Endothelial cell of umbilical vein (primary cell): Measurements from ENCODE around the gene CCDC18. TPM values are rescaled to one million over a fixed set of nuclear protein-coding genes. Genes with fewer than 3 reads are reported as not detected.
A peak's percentile ranks its signal among the peaks of the same experiment; 100 is the strongest.

Source experiments
- BruUV-seq: library from RNA; stranded (reverse); fragments of 400-500 nt; replicated peaks from 2 replicates; lab custom pipeline; 2021; lab: Mats Ljungman, UMichigan
- CTCF ChIA-PET: fragments of 300-600, 350-600 bp; sonication (Branson Sonifier 250); formaldehyde crosslinking; loops from one replicate; lab custom pipeline; 2021; ENCODE audit warnings: antibody characterized with exemption, inconsistent platforms; lab: Charles Lee
- POLR2A ChIA-PET: fragments of 300-600, 350-600 bp; sonication (Branson Sonifier 250); formaldehyde crosslinking; loops from one replicate; lab custom pipeline; 2021; ENCODE audit warnings: antibody characterized with exemption, inconsistent platforms; lab: Charles Lee
- DNase-seq: peaks from one replicate; pipeline ENCODE4 v3.0.0-alpha.2; 2011; ENCODE audit warnings: low read depth, low spot score
- FAIRE-seq: peaks from 2 replicates; lab custom pipeline; 2011; peaks lifted over from hg19 to GRCh38; lab: Jason Lieb, UNC
- H2AFZ ChIP-seq: 2 replicates; pipeline ENCODE4 v1.6.0; 2012; ENCODE audit warnings: low read depth, low read length, control low read depth, inconsistent platforms
- H3K27ac ChIP-seq: 2 replicates; pipeline ENCODE4 v1.5.1; 2011; ENCODE audit warnings: low read depth, mild to moderate bottlenecking, control low read depth, low read length, moderate library complexity; ENCODE audit not compliant: insufficient read depth
- H3K27me3 ChIP-seq, 2 experiments: 2 replicates each; pipeline versions ENCODE4 v1.6.0 to v1.6.1; 2011; ENCODE audit warnings: low read length in 2 of 2, mixed read lengths in 1 of 2; ENCODE audit not compliant: control insufficient read depth in 2 of 2, insufficient read depth in 2 of 2
- H3K36me3 ChIP-seq, 2 experiments: 2 replicates in 1 of 2; 3 replicates in 1 of 2; pipeline ENCODE4 v1.5.1; 2011; ENCODE audit warnings: low read length in 2 of 2, mild to moderate bottlenecking in 1 of 2, moderate library complexity in 1 of 2; ENCODE audit not compliant: control insufficient read depth in 2 of 2, insufficient read depth in 2 of 2; ENCODE audit errors: extremely low read depth in 1 of 2
- H3K4me1 ChIP-seq: 3 replicates; pipeline ENCODE4 v1.5.1; 2011; ENCODE audit warnings: mild to moderate bottlenecking, low read length; ENCODE audit not compliant: control insufficient read depth, insufficient read depth; ENCODE audit errors: extremely low read depth
- H3K4me2 ChIP-seq: 2 replicates; pipeline ENCODE4 v1.6.1; 2011; ENCODE audit warnings: low read length, control low read depth, mixed read lengths; ENCODE audit not compliant: insufficient read depth
- H3K4me3 ChIP-seq, 3 experiments: fragments of 200-600 bp in 1 of 3; sonication (generic), shearing (Covaris generic) in 1 of 3; replicated peaks in 1 of 3; 2 replicates each; pipeline ENCODE4 v1.5.1; 2011 to 2016; ENCODE audit warnings: control low read depth in 3 of 3, low read length in 3 of 3, mild to moderate bottlenecking in 2 of 3, inconsistent platforms in 1 of 3, low read depth in 1 of 3, moderate library complexity in 1 of 3; ENCODE audit not compliant: insufficient read depth in 1 of 3
- H3K79me2 ChIP-seq: 2 replicates; pipeline ENCODE4 v1.6.0; 2012; ENCODE audit warnings: low read length, inconsistent platforms; ENCODE audit not compliant: control insufficient read depth, insufficient read depth
- H3K9ac ChIP-seq: replicated peaks from 2 replicates; pipeline ENCODE3; 2011; ENCODE audit warnings: low read length, control low read depth; ENCODE audit not compliant: insufficient read depth; ENCODE audit errors: extremely low read depth
- H3K9me1 ChIP-seq: replicated peaks from 3 replicates; pipeline ENCODE4 v1.6.0; 2011; ENCODE audit warnings: mild to moderate bottlenecking, low read length; ENCODE audit not compliant: control insufficient read depth, insufficient read depth; ENCODE audit errors: extremely low read depth
- H3K9me3 ChIP-seq: replicated peaks from 2 replicates; pipeline ENCODE4 v1.5.1; 2012; ENCODE audit warnings: low read length, inconsistent platforms; ENCODE audit not compliant: control insufficient read depth, insufficient read depth
- H4K20me1 ChIP-seq: replicated peaks from 2 replicates; pipeline ENCODE3; 2011; ENCODE audit warnings: mild to moderate bottlenecking, low read length; ENCODE audit not compliant: control insufficient read depth, insufficient read depth; ENCODE audit errors: extremely low read depth
- CTCF ChIP-seq, 2 donors: IDR thresholded peaks; 1 replicate in 1 of 2; 2 replicates in 1 of 2; pipeline ENCODE4 v1.5.1; 2011; ENCODE audit warnings: low read length in 2 of 2, mild to moderate bottlenecking in 2 of 2, moderate library complexity in 2 of 2, control low read depth in 1 of 2, inconsistent platforms in 1 of 2, low read depth in 1 of 2; ENCODE audit not compliant: insufficient read depth in 1 of 2; ENCODE audit errors: extremely low read depth in 1 of 2
- EZH2 ChIP-seq: IDR thresholded peaks from 2 replicates; pipeline ENCODE4 v1.6.1; 2012; ENCODE audit warnings: borderline replicate concordance, low read depth, mild to moderate bottlenecking, moderate library complexity, low read length, inconsistent platforms; ENCODE audit not compliant: severe bottlenecking
- FOS ChIP-seq: IDR thresholded peaks from 2 replicates; pipeline ENCODE4 v1.6.1; 2011; ENCODE audit warnings: mild to moderate bottlenecking, low read length, moderate library complexity, borderline replicate concordance; ENCODE audit not compliant: insufficient read depth
- GATA2 ChIP-seq: IDR thresholded peaks from 2 replicates; pipeline ENCODE4 v1.7.0; 2011; ENCODE audit warnings: low read depth, mild to moderate bottlenecking, moderate library complexity, mixed read lengths, low read length; ENCODE audit not compliant: insufficient read length, insufficient read depth
- JUN ChIP-seq: IDR thresholded peaks from 2 replicates; pipeline ENCODE4 v1.6.1; 2011; ENCODE audit warnings: borderline replicate concordance, low read depth; ENCODE audit not compliant: insufficient read length, insufficient read depth
- MAX ChIP-seq: IDR thresholded peaks from 2 replicates; pipeline ENCODE4 v1.6.1; 2011; ENCODE audit not compliant: insufficient read depth, insufficient read length
- MYC ChIP-seq: IDR thresholded peaks from one replicate; pipeline ENCODE4 v1.6.1; 2011; ENCODE audit warnings: mild to moderate bottlenecking, low read depth, low read length
- POLR2A ChIP-seq: IDR thresholded peaks from 2 replicates; pipeline ENCODE4 v1.6.1; 2012; ENCODE audit warnings: low read depth, mild to moderate bottlenecking, control low read depth, low read length
- POLR2AphosphoS5 ChIP-seq: IDR thresholded peaks from 2 replicates; pipeline ENCODE4 v1.6.1; 2012; ENCODE audit warnings: low read depth, mild to moderate bottlenecking, control low read depth, low read length, moderate library complexity; ENCODE audit not compliant: insufficient read depth
- dilution Hi-C: fragments of 300-500 bp; cut with MboI; formaldehyde crosslinking; loops from one replicate; pipeline ENCODE4 v1.15.0; 2019; ENCODE audit warnings: low sequenced_read_pairs; ENCODE audit not compliant: extremely low pct_ligation_motif_present
- intact Hi-C: fragments of 100-400 bp; cut with micrococcal nuclease; formaldehyde crosslinking; loops from one replicate; pipeline ENCODE4 v1.10.0; 2022
- polyA plus RNA-seq, 4 experiments: library from polyadenylated mRNA; depleted of rRNA in 3 of 4; stranded (reverse) in 3 of 4; unstranded in 1 of 4; fragments of >200 nt; gene quantifications; 2 replicates each; pipeline versions ENCODE4 v1.2.1 to v1.2.3, GENCODE V29; 2011 to 2012; ENCODE audit warnings: missing spikeins in 1 of 4
- total RNA-seq: library from RNA; stranded (reverse); gene quantifications from 2 replicates; pipeline ENCODE4 v1.2.3, GENCODE V29; 2021

CCDC18 gene
- total and polyA plus RNA-seq, 2 donors (not counting 3 experiments of a cell fraction or from before 2014, with no cell fraction given), result 2.2 to 11.2 TPM

DNA sequence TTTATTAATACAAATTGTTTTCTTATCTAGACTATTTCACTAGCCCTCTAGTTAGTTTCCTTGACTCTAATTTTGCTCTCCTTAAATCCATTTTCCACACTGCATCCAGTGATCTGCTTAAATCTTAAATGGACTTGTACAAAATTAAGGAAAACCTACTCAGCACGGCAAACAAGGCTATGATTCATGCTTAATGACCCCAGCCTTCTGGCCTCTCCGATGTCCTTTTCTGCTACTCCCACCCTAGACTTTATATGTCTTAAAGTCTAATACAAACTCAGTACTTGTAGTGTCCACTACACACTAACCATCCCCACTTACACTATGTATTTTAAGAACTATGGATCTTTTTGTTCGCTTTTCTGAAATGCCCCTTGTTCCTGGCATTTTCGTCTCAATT is 2.5 kb upstream of the CCDC18 start:
- Histone ChIP-seq H3K9ac (peak overlapping the region; percentile 88), H3K4me1 (peaks cover 16% of the 10 kb centered on the region), H3K4me2 (peak overlapping the region; percentile 80), H2AFZ (no peak overlapping the region), H3K9me3 (no peaks in the 10 kb centered on the region), H4K20me1 (peaks cover 3% of the 10 kb centered on the region), H3K9me1 (peaks cover 2% of the 10 kb centered on the region), H3K4me3 (peak overlapping the region; percentile 32 to 83 (median 50)), H3K79me2 (peaks cover 78% of the 10 kb centered on the region), H3K27ac (peak overlapping the region; percentile 43), H3K27me3 (no peaks in the 10 kb centered on the region), H3K36me3 (peaks cover 0 to 2% of the 10 kb centered on the region in 2 experiments)
- no peak for TF ChIP-seq GATA2
- TF ChIP-seq FOS, result peak; percentile 41
- intact Hi-C loops (no loop called here), dilution Hi-C loops (no loop called here)
- FAIRE-seq (peak; percentile 70), DNase-seq (peak; percentile 58)
- ChIA-PET CTCF (interaction anchor here (2.0 kb wide), 1 partner anchor 98 kb away, joined by 8 read pairs; no protein-coding TSS in a partner anchor), POLR2A (no interaction called here)
- no TSS peak for BruUV-seq

- peaks cover 16% of the 10 kb centered on the region for H3K4me1 ChIP-seq
- dilution Hi-C loops, result no loop called here
- peaks cover 0 to 2% of the 10 kb centered on the region in 2 experiments for H3K36me3 ChIP-seq
- peak overlapping the region; percentile 43 for H3K27ac ChIP-seq
- H2AFZ ChIP-seq, result no peak overlapping the region
- DNase-seq (peak; percentile 37), FAIRE-seq (no peak)
- H3K9me1 ChIP-seq, result peaks cover 1% of the 10 kb centered on the region
- ChIA-PET CTCF (interaction anchor here (0.7 to 2.0 kb wide), 2 partner anchors 98 to 100 kb away, joined by 5 to 8 read pairs; partner anchors contain the start of gene MTF2), POLR2A (no interaction called here)
- TF ChIP-seq CTCF (IDR thresholded peaks at IDR 0.05; ENCODE audit: extremely low read depth in 1 of 2, insufficient read depth in 1 of 2, low read depth in 1 of 2, low read length in 2 of 2) (no peak), GATA2 (no peak), MYC (no peak), POLR2A (no peak), POLR2AphosphoS5 (no peak), MAX (no peak), JUN (no peak), FOS (no peak), EZH2 (no peak)
- peak overlapping the region; percentile 50 to 85 (median 83) for H3K4me3 ChIP-seq
- H4K20me1 ChIP-seq, result peaks cover 3% of the 10 kb centered on the region
- no peaks in the 10 kb centered on the region for H3K9me3 ChIP-seq
- peak overlapping the region; percentile 80 for H3K4me2 ChIP-seq
- intact Hi-C loops, result no loop called here
- peak overlapping the region; percentile 88 for H3K9ac ChIP-seq
- BruUV-seq, result no TSS peak
- peaks cover 74% of the 10 kb centered on the region for H3K79me2 ChIP-seq
- no peaks in the 10 kb centered on the region for H3K27me3 ChIP-seq
Measured at GRCh38 chr1:93178418-93178817, 2.1 kb upstream of the CCDC18 start.
